Heart left ventricle (tissue), 13 donors: ENCODE data around the gene MRFAP1.
"Not testable (repeated sequence)": the region's sequence is repeated elsewhere in the genome, so short reads cannot be mapped to it uniquely, and the experiment has no call there.

Source experiments
- CTCF ChIP-seq, 12 donors: fragments of 200-600 bp; sonication (generic) in 4 of 12; IDR thresholded peaks; one replicate each; pipeline versions ENCODE4 v1.5.0 to v1.8.0; 2018 to 2022; ENCODE audit warnings: antibody characterized with exemption in 12 of 12, mild to moderate bottlenecking in 5 of 12
- POLR2A ChIP-seq, 2 donors: fragments of 450-650 bp; IDR thresholded peaks; one replicate each; pipeline ENCODE4 v1.6.1; 2017; ENCODE audit warnings: antibody characterized with exemption in 2 of 2, mild to moderate bottlenecking in 2 of 2, moderate library complexity in 2 of 2
- donor health status: ischemic (EF 13 %, LVEDD 7.1; RV severe dilation, severe dysfunction).
- donor health status: DM: no; HTN: yes; CAD: no.
- donor health status: DM: no; HTN: no; CAD: no.
- donor health status: ischemic (EF 25% LVEDD 6.9; RV normal size, moderate dysfunction).
- donor health status: ischemic (EF 25% LVEDD 5.7; RV mildly dilated, moderate dysfunction).
- donor health status: ischemic (EF 35%, LVEDD 5.7; RV mildly dilated, moderate dysfunction).
- donor health status: nonischemic (EF 11% LVEDD 7.7; RV severe dilation, severe dysfunction).
- donor health status: DM: yes; HTN: yes; CAD: no.
- donor health status: PGD.
- donor health status: ischemic (EF 29% LVEDD 5.4; RV normal size, mild dysfunction).
- donor health status: nonischemic (EF 23%, LVEDD 6.1; RV moderate dilation, normal function).

GRCh38 chr4:6628484-6628883, 12.0 kb upstream of the MRFAP1 start:
- TF ChIP-seq CTCF, POLR2A (IDR thresholded peaks at IDR 0.05): not testable (repeated sequence)
